GM12872 (cell line): Measurements from ENCODE around the gene SRRT.

Experiments used
- TF ChIP-seq, protein P1 (sequence below): IDR thresholded peaks from 3 replicates; pipeline ENCODE4 v1.5.1; 2011; ENCODE audit warnings: low read depth, mild to moderate bottlenecking, low read length, moderate library complexity; ENCODE audit not compliant: insufficient read depth

Gene SRRT, protein sequence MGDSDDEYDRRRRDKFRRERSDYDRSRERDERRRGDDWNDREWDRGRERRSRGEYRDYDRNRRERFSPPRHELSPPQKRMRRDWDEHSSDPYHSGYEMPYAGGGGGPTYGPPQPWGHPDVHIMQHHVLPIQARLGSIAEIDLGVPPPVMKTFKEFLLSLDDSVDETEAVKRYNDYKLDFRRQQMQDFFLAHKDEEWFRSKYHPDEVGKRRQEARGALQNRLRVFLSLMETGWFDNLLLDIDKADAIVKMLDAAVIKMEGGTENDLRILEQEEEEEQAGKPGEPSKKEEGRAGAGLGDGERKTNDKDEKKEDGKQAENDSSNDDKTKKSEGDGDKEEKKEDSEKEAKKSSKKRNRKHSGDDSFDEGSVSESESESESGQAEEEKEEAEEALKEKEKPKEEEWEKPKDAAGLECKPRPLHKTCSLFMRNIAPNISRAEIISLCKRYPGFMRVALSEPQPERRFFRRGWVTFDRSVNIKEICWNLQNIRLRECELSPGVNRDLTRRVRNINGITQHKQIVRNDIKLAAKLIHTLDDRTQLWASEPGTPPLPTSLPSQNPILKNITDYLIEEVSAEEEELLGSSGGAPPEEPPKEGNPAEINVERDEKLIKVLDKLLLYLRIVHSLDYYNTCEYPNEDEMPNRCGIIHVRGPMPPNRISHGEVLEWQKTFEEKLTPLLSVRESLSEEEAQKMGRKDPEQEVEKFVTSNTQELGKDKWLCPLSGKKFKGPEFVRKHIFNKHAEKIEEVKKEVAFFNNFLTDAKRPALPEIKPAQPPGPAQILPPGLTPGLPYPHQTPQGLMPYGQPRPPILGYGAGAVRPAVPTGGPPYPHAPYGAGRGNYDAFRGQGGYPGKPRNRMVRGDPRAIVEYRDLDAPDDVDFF

DNA sequence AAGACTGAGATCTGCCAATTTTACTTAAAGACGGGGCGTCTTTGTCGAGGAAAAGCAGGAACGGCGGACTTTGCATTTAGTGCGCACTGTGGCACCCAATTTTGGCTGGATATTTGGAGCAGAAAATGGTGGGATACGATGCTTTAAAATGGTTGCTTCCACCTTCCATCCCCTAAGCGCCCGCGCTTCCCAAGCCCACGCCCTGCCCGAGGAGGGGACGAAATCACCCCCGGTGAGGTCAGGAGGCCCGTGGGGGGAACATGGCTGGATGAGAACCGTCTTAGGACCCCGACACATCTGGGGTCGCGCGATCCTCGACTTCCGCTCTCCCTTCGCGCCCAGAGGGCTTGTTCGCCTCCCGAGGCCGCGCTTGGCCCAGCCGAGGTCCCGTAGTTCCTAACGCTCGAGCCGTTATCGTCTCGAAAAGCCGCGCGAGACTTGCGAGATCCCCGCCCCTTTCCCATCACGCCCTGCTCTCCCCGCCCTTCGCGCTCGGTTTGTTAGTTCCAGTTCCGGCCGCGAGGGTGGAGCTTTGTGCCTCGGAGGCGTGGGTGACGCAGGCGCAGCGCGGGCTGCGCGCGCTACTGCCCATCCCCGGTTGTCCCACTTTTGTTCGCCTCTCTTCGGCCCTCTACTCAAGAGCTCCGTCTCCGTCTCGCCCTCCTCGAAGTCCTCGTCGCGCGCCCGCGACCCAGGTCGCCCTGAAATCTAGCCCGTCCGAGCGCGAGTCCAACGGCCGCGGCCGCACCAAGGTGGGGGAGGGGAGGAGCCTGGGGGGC is at the start of gene SRRT:
TSS of gene SRRT (plus strand) at position 527 of the 779 bp plus-strand sequence. CDS start 488 bp downstream, outside the sequence.
- TF ChIP-seq, protein P1, sequence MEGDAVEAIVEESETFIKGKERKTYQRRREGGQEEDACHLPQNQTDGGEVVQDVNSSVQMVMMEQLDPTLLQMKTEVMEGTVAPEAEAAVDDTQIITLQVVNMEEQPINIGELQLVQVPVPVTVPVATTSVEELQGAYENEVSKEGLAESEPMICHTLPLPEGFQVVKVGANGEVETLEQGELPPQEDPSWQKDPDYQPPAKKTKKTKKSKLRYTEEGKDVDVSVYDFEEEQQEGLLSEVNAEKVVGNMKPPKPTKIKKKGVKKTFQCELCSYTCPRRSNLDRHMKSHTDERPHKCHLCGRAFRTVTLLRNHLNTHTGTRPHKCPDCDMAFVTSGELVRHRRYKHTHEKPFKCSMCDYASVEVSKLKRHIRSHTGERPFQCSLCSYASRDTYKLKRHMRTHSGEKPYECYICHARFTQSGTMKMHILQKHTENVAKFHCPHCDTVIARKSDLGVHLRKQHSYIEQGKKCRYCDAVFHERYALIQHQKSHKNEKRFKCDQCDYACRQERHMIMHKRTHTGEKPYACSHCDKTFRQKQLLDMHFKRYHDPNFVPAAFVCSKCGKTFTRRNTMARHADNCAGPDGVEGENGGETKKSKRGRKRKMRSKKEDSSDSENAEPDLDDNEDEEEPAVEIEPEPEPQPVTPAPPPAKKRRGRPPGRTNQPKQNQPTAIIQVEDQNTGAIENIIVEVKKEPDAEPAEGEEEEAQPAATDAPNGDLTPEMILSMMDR = 0 out of 3 replicates have a peak, but pooled peaks have one; percentile 21

DNA sequence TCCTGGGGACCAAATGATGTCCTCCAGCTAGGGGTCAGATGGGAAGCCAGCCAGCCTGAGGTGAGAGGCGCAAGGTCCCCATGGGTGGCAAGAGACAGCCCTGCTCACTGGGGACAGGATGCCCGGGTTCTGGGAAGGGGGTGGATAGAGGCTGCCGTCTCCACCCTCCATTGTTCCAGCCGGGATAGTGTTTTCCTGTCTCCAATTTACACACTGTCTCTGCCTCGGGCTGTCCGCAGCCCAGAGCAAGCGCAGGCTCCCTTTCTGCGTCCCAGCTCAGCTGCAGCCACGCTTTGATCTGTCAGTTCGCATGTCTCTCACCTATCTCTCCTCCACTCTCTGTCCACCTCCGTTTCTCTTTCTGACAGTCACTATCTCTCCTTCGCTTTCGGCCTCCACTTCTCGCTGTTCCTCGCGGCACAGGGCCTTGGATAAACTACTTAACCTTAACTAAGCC is 49.7 kb upstream of the SRRT start:
- TF ChIP-seq, protein P1 = no peak

DNA sequence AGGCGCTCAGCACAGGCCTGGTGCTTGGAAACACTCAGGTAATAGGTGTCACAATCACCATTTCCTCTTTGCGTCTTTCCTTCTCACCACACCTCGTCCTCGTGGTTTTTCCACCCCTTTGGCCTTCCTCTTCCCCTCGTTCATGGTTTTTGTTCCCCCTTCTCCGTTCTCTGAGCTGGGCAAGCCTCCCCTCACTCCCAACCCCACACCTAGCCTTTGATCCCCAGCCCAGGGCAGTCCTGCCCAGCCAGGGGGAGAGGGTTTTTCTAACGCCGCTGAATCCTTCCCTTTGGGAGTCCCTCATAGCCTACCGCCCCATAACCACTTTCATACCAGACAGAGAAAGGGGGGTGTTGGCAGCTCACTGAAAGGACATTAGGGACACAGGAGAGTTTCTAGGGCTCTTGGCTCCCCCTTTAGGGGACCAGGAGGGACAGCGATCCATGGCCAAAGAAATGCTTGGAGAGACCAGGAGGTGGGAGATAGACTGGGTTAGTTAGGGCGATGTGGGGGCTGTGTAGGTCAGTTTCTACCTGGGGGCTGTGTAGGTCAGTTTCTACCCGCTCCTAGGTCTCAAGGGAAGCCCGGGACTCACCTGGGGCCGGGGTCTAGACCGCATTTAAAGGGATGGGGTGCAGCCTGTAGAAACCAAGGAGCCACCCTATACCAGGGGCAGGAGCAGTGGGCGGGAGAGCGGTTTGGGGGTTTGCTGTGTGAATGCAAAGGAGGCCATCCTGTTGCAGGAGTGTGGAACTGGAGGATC is 49.0 kb upstream of the SRRT start:
- TF ChIP-seq, protein P1 = no peak

DNA sequence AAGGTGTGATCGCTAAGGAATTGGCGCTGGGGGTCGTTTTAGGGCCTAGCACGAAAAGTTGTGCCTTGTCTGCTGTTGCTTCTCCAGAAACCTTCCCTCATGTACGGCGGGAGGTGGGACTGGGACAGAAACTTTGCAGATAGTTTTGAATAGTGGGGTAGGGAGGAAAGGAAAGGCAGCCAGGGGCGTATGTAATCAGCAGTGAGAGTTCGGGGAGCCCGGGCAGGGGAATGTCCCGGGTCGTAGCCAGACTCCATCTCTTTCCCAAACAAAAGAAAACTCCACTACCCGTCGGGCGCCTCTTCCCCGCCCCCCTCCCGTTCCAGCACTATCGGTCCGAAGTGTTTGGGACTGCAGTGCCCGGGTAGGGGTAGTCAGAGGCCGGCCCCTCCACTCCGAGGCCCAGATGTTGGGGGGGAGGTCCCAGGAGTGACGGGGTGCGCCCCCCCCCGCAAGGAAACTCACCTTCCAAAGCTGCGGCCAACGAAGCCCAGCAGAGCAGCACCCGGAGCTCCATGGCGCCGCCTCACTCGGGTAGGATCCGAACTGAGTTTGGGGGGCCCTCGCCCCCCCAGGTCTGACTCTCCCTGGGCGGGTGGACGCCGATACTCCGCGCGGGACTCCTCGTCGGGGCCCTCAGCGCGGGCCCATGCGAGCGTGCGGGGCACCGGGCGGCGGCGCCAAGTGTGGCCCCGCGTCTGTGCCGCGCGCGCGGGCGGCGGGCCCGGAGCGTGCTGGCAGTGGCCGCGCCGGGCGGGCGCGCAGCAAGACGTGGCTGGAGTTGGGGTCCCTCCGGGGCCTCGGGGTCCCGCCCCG is 48.2 kb upstream of the SRRT start:
- TF ChIP-seq, protein P1 = no peak

DNA sequence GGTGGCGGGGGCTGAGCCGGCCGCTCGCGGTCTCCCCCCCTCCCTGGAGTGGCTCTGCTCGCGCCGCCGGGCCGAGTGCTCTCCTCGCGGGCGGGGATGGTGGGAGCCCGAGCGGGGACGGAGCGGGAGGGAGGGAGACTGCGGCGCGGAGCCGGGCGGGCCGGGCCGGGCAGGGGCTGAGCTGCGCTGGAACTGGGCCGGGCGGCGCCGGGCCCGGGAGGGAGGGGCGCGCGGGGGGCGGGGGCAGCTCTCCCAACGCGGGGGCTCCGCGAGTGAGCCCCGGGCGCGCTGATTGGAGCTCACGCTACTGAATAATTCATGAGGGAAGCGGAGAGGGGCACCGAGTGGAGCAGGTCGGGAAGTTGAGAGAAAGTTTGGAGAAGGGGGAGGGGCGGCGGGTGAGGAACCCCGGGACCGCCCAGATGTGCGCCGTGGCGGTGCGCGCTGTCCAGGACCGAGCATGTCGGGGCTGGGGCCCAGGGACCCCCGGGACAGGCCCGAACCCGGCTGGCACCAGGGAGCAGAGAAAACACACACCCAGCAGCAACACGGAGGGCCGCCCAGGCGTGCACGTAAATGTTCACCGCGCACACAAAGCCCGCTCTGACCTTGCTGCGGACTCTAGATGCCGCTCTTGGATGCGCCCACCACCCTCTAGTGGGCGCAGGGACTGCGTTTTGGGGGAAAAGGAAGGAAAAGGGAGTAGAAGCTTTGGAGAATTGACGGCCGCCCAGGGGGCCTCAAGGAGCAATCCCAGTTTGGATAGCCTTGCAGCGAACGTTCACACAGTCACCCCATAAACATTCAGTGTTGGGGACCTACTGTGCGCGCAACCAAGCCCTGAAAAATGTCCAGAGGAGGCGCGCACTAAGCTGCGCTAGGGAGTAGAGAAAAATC is 47.3 kb upstream of the SRRT start, which contains the start of gene EPHB4:
TSS of gene EPHB4 (minus strand) at position 194 of the 897 bp plus-strand sequence. CDS start 493 bp downstream, outside the sequence.
- TF ChIP-seq, protein P1 = no peak
